Measurements from ENCODE around the gene CNPY3. TPM values are rescaled to one million over a fixed set of nuclear protein-coding genes. Genes with fewer than 3 reads are reported as not detected.

CNPY3 gene
- total and polyA plus RNA-seq, 2 of the 13 experiments (the other 11 are each of a cell fraction or from before 2014, with no cell fraction given): 42.3 to 60.2 TPM

DNA sequence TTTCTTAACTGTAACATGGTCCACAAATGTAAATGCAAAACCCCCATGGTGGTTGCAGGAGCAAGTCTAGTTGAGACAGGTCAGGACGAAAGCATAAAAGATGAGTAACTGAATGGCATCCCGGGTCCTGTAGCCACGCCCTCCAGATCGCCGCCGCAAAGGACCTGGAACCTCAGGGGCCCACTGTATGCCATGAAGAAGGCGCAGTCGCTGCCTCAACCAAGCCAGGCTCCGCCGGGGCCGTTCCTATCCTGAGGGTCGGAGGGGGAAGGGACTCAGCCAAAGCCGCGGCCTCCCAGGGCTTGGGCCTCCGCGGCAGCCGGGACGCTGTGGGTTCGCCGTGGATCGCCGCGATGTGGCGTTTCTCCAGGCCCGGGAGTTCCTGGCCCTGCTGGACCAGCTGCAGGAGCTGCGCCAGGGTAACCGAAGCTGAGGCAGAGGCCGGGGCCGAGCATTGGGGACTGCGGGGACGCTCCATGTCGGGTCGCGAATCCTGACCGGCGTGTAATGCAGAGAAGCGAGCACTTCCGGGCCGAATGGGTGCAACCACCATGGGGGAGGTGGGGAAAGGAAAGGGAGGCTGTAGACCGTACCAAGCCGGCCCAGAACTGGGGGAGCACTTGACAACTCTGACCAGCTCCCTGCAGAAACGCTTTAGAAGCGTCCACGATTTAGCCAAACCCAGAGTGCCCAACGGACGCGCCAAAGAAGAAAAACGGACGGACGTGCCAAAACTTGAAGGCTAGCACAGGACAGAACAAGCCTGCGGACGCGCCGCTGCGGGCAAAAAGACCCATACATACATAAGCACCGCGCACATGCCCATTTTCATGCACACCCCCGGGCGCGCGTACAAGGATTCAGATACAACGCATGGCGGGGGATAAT lies 38.7 kb upstream of the CNPY3 start (continued):
- TF ChIP-seq BCLAF1 (IDR thresholded peaks at IDR 0.05) (no peak), ZNF354B (CRISPR knock-in tag; IDR thresholded peaks at IDR 0.05) (peak; percentile 86), NFE2 (CRISPR knock-in tag; IDR thresholded peaks at IDR 0.05) (no peak), NFAT5 (CRISPR knock-in tag; IDR thresholded peaks at IDR 0.05) (0 out of 2 replicates have a peak, but pooled peaks have one; percentile 34), ZMYM2 (CRISPR knock-in tag; IDR thresholded peaks at IDR 0.05) (peak; percentile 87; the same call in 1 of the 2 replicates), MIER3 (CRISPR knock-in tag; IDR thresholded peaks at IDR 0.05; ENCODE audit: borderline replicate concordance) (peak; percentile 72), MAFK (conservative IDR thresholded peaks at IDR 0.05 in 1 of 2, IDR thresholded peaks at IDR 0.05 in 1 of 2; ENCODE audit: low read length in 2 of 2) (no peak), PAF1 (CRISPR knock-in tag; IDR thresholded peaks at IDR 0.05) (peak; percentile 100), DZIP1 (CRISPR knock-in tag; IDR thresholded peaks at IDR 0.05) (peak; percentile 95), SRSF4 (IDR thresholded peaks at IDR 0.05; ENCODE audit: low read depth, low read length, poor library complexity, severe bottlenecking) (peak; percentile 98), RBM39 (IDR thresholded peaks at IDR 0.05; ENCODE audit: low read depth, low read length, poor library complexity, severe bottlenecking) (peak; percentile 96)
- TF ChIP-seq, protein P1, sequence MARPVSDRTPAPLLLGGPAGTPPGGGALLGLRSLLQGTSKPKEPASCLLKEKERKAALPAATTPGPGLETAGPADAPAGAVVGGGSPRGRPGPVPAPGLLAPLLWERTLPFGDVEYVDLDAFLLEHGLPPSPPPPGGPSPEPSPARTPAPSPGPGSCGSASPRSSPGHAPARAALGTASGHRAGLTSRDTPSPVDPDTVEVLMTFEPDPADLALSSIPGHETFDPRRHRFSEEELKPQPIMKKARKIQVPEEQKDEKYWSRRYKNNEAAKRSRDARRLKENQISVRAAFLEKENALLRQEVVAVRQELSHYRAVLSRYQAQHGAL (CRISPR knock-in tag; IDR thresholded peaks at IDR 0.05; ENCODE audit: not compliant biosample characterization): peak; percentile 47
- TF ChIP-seq, protein P2, sequence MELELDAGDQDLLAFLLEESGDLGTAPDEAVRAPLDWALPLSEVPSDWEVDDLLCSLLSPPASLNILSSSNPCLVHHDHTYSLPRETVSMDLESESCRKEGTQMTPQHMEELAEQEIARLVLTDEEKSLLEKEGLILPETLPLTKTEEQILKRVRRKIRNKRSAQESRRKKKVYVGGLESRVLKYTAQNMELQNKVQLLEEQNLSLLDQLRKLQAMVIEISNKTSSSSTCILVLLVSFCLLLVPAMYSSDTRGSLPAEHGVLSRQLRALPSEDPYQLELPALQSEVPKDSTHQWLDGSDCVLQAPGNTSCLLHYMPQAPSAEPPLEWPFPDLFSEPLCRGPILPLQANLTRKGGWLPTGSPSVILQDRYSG (CRISPR knock-in tag; IDR thresholded peaks at IDR 0.05): peak; percentile 67
